Stimulated activated CD8-positive, alpha-beta memory T cell treated with anti-CD3 and anti-CD28 coated beads, Interleukin-4, amount 100 ng/mL, for 1 hour (primary cell): ENCODE data around the gene TYROBP.
A peak's percentile ranks its signal among the peaks of the same experiment; 100 is the strongest.
"Not testable (repeated sequence)": the region's sequence is repeated elsewhere in the genome, so short reads cannot be mapped to it uniquely, and the experiment has no call there.

Source experiments
- DNase-seq, 2 donors: peaks; one replicate each; pipeline ENCODE4 v3.0.0-alpha.2; 2020; ENCODE audit warnings: low read depth in 2 of 2, low spot score in 1 of 2

Gene TYROBP

GRCh38 chr19:35901854-35902661 is 6.0 kb downstream of the TYROBP start, which contains the start of gene HCST:
HCST (plus strand) TSS chr19:35902529; CDS start chr19:35902594, 65 bp downstream.
- DNase-seq = no peak

- DNase-seq = no peak
Observed at GRCh38 chr19:35901055-35901644, 6.9 kb downstream of the TYROBP start.

GRCh38 chr19:35899547-35900214 is 8.4 kb downstream of the TYROBP start:
- peak in 1 of 2 donors; percentile 75 for DNase-seq

DNA sequence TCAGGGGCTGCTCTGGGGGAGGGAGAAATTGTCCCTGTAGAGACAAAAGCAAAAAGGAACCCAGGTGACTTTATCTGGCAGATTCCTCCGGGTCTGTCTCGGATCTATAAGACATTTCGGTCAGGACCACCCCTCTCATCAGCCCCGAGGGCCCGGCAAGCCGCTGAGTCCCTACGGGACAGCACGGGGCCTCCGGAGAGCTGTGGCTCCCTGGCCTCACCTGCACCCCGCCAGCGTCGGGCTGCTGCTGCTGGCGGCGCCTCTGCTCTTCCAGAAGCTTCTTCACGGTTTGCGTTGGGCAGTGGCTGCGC is 9.6 kb downstream of the TYROBP start:
- no peak for DNase-seq

GRCh38 chr19:35897706-35898451 is 10.2 kb downstream of the TYROBP start:
- DNase-seq = no peak

DNA sequence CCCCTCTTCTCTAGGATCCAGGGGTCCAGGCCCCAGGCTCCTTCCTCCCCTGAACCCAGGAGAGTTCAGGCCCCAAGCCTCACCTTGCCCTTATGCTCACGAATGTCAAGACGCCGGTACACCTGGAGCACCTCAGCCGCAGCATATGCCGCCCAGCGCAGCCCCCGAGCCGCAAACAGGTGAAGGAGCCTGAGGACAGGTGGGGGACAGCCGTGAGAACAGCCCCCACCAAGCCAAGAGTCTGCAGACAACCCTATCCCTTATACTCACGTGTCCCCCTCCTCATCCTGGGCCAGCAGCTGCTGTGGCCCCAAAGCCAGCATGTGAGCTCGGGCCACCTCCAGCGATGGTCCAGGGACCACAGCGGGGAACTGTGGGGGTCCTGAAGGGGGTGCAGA is 11.5 kb downstream of the TYROBP start:
- DNase-seq = no peak

- no peak for DNase-seq
Observed at GRCh38 chr19:35895911-35896642, 12.0 kb downstream of the TYROBP start.

- DNase-seq = no peak
Observed at GRCh38 chr19:35894342-35894741, 13.8 kb downstream of the TYROBP start.

- DNase-seq = not testable (repeated sequence)
Observed at GRCh38 chr19:35891819-35892218, 16.3 kb downstream of the TYROBP start.

DNA sequence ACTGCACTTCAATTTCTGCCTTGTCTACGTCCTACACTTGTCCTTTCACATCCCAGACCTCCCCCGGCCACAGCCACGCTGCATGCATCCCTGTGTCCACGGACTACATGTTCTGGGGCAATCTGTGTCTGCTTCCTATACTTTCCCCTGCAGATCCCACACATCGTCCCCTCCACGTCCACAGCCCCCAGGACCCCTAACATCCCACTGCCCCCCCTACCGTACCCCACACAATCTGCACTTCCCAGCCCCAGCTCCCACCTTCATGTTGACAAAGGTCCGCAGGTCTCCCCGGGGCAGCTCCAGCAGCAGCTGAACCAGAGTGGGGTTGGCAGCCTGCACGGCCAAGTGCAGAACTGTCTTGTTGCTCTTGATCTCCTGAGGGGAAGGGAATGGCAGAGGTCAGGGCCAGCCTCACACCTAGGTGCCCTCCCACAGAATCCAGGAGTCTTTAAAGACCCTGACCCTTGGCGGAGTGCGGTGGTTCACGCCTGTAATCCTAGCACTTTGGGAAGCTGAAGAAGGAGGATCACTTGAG is 17.9 kb downstream of the TYROBP start:
- no peak for DNase-seq

GRCh38 chr19:35889370-35890112 is 18.6 kb downstream of the TYROBP start:
- DNase-seq = no peak

DNA sequence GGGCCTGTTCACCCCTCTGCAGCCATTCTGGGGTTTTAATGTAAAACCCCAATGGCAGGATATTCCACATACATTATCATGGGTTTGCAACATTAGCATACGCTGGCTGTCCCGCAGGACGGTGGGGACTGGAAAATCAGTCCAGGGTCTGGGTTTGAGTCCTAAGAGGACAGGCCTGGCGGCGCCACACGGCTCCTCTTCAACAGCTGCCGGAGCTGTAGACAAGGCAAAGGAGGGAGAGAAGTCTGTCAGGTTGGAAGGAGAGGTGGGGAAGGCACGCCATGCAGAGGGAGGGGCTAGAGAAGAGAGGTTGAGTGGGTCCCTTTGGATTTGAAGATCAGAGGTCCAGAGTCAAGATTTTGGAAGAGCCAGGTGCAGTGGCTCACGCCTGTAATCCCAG is 19.7 kb downstream of the TYROBP start:
- DNase-seq = no peak

DNA sequence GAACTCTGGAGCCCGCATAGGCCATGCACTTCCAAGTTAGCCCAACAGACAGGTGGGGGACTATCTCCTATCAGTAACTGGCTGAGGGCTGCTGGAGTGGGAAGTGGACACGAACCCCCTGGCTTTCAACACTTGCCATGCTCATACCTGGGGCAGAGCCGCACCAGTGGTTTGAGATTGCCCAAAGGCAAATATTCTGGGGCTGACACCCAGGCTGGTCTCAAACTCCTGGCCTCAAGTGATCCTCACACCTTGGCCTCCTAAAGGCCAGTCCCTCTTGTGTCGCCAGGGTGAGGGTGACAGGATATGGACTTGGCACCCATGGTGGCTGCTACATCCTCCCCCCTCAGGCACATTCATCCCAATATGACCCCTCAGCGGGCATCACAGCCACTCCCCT is 20.9 kb downstream of the TYROBP start:
- no peak for DNase-seq

DNA sequence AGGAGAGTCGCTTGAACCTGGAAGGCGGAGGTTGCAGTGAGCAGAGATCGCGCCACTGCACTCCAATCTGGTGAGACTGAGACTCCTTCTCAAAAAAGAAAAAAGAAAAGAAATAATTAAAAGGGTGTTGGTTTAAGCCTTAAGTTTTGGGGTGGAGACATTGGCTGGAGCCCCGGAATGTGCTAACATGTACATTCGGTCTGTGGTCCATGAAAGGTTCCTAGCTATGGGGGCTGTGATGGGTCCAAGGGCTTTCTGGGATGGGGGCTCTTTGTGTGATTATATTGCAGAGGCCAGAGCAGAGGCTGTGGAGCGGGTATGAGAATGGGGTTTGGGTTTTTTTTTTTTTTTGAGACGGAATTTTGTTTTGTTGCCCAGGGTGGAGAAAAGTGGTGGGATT is 22.2 kb downstream of the TYROBP start:
- no peak for DNase-seq

DNA sequence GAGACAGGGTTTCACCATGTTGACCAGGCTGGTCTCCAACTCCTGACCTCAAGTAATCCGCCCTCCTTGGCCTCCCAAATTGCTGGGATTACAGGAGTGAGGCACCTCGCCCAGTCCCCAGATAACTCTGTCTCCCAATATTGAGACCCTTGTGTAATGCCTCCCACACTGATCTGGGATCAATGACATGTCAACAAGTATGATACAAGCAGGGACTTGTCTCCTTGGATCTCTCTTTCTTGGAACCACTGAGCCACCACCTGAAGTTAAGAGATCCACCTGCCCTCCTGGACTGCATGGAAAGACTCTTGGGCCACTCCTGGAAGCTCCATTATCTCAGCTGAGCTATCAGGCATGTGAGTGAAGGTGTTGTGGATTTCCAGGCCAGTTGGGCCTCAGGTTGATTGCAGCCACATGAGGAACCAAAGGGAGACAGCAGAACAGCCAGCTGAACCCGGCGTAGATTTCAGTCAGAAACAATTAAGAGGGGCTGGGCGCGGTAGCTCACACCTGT is 22.8 kb downstream of the TYROBP start:
- DNase-seq = no peak

DNA sequence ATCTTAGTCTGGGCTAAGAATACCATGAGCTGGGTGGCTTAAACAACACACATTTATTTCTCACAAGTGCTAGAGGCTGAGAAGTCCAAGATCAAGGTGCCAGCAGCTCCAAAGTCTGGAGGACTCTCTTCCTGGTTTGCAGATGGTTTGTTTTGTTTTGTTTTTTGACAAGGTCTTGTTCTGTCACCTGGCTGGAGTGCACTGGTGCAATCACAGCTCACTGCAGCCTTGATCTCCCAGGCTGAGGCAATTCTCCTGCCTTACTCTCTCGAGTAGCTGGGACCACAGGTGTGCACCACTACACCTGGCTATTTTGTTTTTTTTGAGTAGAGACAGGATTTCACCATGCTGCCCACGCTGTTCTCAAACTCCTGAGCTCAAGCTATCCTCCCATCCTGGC is 24.2 kb downstream of the TYROBP start:
- no peak for DNase-seq

DNA sequence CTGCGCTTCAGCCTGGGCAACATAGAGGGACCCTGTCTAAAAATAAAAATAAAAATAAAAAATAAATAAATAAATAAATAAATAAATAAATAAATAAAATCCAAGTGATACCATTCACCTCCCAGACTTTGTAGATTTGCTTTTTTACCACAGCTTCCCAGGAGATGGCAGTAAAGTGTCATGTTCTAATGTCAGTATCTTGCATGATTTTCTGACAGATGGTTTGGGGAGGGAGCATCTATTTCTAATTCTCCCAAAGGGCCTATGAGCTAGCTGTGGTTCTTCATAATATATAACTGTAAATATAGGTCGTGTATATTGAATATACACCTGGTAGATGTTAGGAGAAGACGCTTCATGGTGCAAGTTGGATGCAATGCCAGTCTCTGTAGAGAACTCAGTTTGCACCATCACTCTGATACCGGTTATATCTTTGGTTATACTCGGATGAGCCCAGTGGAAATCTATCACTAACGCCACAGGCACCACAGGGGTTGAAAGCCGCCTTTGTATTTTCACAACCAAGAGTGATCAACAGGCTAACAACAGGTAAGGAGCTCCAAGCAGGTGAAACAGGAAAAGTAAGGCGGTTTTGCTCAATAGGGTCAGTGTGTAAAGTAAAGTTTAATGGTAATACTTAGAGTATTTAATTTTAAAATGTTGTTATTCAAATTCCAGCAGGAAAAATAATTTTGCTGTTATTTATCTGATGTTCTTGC is 25.8 kb downstream of the TYROBP start:
- no peak for DNase-seq

GRCh38 chr19:35879770-35880317 is 28.3 kb downstream of the TYROBP start:
- DNase-seq = no peak

DNA sequence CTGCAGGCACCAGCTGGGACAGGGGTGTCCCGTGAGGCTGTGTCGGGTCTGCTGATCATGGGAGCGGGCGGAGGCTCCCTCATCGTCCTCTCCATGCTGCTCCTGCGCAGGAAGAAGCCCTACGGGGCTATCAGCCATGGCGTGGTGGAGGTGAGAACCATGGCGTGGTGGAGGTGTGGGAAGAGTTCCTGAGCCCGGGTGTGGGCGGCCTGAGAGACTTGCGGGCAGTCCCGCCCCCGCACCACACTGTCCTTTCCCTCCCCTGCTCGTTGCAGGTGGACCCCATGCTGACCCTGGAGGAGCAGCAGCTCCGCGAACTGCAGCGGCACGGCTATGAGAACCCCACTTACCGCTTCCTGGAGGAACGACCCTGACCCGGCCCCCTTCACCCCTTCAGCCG is 29.0 kb downstream of the TYROBP start:
- DNase-seq = no peak
